Left ventricle myocardium inferior (tissue), 1 donor: ENCODE results near the gene CIT. TPM values are rescaled to one million over a fixed set of nuclear protein-coding genes. Genes with fewer than 3 reads are reported as not detected.

Experiments
- DNase-seq: peaks from one replicate; pipeline ENCODE4 v3.0.0-alpha.2; 2020
- H3K27ac ChIP-seq: fragments of 200-600 bp; replicated peaks from 2 replicates; pipeline ENCODE4 v1.8.0; 2021
- H3K27me3 ChIP-seq: fragments of 200-600 bp; 2 replicates; pipeline ENCODE4 v1.8.0; 2021; ENCODE audit warnings: low read depth
- H3K36me3 ChIP-seq: fragments of 200-600 bp; 2 replicates; pipeline ENCODE4 v1.8.0; 2021
- H3K4me1 ChIP-seq: fragments of 200-600 bp; 2 replicates; pipeline ENCODE4 v1.8.0; 2021
- H3K4me3 ChIP-seq: fragments of 200-600 bp; 2 replicates; pipeline ENCODE4 v1.8.0; 2021; ENCODE audit warnings: mild to moderate bottlenecking, moderate library complexity
- H3K9me3 ChIP-seq: fragments of 200-600 bp; replicated peaks from 2 replicates; pipeline ENCODE4 v1.8.0; 2021
- CTCF ChIP-seq: fragments of 200-600 bp; IDR thresholded peaks from 2 replicates; pipeline ENCODE4 v1.8.0; 2021; ENCODE audit warnings: antibody characterized with exemption, mild to moderate bottlenecking, borderline replicate concordance
- intact Hi-C: fragments of 100-400 bp; cut with micrococcal nuclease; formaldehyde crosslinking; loops from one replicate; pipeline ENCODE4 v1.11.0; 2022
- total RNA-seq: library from RNA; stranded (reverse); fragmentation: NEBNext Ultra II Directional; extraction: Animal tissue kit (Norgen Biotek cat#: 25700); gene quantifications from one replicate; pipeline ENCODE4 v1.2.1, GENCODE V29; 2021
- donor health status: DM: no; HTN: yes; CAD: no; lungs with severe emphysema.

Gene CIT
- total RNA-seq, 1 donor from 2014 or later, result 0.96 TPM

DNA sequence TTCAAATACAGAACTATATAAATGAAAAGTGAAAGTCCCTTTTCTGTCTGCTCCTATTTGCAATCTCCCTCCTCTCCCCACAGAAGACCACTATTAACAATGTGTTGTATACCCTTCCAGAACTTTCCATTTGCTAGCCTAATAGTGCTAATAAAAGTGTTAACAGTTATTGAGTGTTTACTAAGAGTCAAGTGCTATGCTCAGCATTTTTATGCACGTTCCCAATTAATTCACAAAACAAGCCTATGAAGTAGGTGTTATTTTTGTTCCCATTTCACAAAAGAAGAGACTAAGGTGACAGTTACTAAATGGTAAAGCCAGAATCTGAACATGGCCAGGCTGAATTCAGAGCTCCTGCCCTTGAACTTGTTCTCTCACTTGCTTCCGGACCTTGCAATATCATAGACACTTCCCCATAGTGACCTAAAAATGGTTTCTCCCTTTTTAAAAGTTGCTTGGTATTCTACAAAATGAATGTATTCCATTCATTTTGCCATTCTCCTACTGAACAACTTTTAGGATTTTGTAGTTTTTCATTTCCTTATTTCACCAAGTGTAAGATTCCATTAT is 210.8 kb downstream of the CIT start:
- no peaks in the 10 kb centered on the region for H3K27me3 ChIP-seq
- peaks cover 8% of the 10 kb centered on the region for H3K36me3 ChIP-seq
- intact Hi-C loops, result loop anchor here (5.0 kb wide), 1 partner anchor 116 kb away; no protein-coding TSS in a partner anchor
- peak overlapping the region; percentile 6 for H3K27ac ChIP-seq
- DNase-seq, result no peak
- peak overlapping the region; percentile 86 for H3K4me3 ChIP-seq
- H3K4me1 ChIP-seq, result peaks cover 53% of the 10 kb centered on the region
- no peak for TF ChIP-seq CTCF
- no peaks in the 10 kb centered on the region for H3K9me3 ChIP-seq

DNA sequence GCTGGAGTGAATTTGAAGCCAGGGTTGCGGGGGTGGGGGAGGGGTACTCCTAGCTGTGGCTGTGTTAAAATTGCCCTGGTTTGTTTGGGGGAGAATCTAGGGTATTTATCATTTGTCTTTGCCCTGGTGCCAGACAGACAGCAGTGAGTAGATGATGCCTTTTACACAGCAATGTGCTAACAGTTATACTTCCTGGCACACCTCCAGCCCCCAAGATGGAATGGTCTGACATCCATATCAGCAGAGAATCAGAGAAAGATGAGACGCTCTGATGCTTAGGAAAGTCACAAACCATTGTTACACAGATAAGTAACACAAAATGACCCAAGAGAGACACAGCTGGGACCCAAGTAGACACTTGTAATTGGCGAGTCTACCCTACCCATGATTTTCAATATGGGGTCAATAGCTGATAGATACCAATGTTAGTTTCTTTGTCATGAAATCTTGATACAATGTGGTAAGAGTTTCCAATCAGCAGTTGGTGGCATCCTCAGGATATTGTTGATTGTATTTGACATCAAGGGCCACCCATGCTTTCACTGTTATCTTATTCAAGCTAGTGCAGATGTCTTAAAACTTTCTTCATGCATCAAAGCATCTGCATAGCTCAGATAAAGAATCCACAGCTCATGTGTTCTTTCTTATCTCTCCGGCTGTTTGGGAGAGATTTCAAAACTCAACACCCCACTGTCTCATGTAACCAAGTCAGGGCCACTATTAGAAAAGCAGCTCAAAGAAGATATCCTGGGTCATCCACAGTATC is 211.8 kb downstream of the CIT start:
- Histone ChIP-seq H3K9me3 (no peaks in the 10 kb centered on the region), H3K36me3 (no peaks in the 10 kb centered on the region), H3K4me1 (peaks cover 44% of the 10 kb centered on the region), H3K27me3 (no peaks in the 10 kb centered on the region), H3K4me3 (no peak overlapping the region), H3K27ac (peak overlapping the region; percentile 6)
- no peak for DNase-seq
- intact Hi-C loops, result loop anchor here (5.0 kb wide), 1 partner anchor 117 kb away; no protein-coding TSS in a partner anchor
- TF ChIP-seq CTCF, result no peak

DNA sequence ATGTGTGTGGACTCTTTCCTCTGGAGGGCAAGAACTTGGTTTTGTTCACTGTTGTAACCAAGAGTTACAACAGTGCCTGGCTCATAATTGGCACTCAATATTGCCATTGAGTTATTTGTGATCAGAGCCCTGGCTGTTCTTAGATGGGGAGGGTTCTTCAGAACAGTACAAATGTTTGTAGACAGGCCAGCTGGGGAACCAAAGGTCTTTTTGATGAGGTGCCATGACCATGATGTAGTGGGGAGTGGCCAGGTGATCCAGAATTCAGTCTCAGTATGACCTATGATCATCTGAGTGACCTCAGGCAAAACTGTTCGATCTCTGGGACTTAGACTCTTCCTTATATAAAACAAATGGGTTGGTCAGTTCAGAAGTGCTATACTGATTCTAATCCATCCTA is 212.5 kb downstream of the CIT start:
- no peak for DNase-seq
- H3K4me1 ChIP-seq, result peaks cover 37% of the 10 kb centered on the region
- H3K36me3 ChIP-seq, result no peaks in the 10 kb centered on the region
- intact Hi-C loops, result loop anchor here (5.0 kb wide), 1 partner anchor 118 kb away; no protein-coding TSS in a partner anchor
- H3K4me3 ChIP-seq, result no peak overlapping the region
- H3K27me3 ChIP-seq, result no peaks in the 10 kb centered on the region
- no peak for TF ChIP-seq CTCF
- no peaks in the 10 kb centered on the region for H3K9me3 ChIP-seq
- H3K27ac ChIP-seq, result no peak overlapping the region

DNA sequence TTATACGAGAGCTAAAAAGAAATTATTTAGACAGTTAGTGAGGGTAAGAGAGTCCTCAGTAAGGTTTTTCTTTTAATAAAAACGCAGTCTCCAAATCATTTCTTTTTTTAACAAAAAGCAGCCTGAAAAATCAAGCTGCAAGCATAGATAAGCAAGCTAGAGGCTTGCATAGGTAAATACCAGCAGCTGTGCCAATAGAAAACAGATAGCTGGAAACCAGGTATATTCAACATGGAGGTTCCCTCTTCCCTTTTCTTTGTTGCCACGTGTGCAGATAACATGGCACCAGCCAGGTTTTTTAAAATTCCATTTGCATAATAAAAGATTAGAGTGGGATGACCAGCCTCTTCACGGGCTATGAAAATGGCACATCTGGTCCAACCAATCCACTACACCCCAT is 215.2 kb downstream of the CIT start:
- Histone ChIP-seq H3K4me1 (peaks cover 12% of the 10 kb centered on the region), H3K4me3 (no peak overlapping the region), H3K27ac (no peak overlapping the region), H3K9me3 (no peaks in the 10 kb centered on the region), H3K27me3 (no peaks in the 10 kb centered on the region), H3K36me3 (no peaks in the 10 kb centered on the region)
- intact Hi-C loops, result no loop called here
- DNase-seq, result no peak
- no peak for TF ChIP-seq CTCF

GRCh38 chr12:119660076-119660475 is 217.0 kb downstream of the CIT start:
- H3K27me3 ChIP-seq, result no peaks in the 10 kb centered on the region
- no peak overlapping the region for H3K4me3 ChIP-seq
- no peak for TF ChIP-seq CTCF
- H3K36me3 ChIP-seq, result no peaks in the 10 kb centered on the region
- no peaks in the 10 kb centered on the region for H3K4me1 ChIP-seq
- no peaks in the 10 kb centered on the region for H3K9me3 ChIP-seq
- H3K27ac ChIP-seq, result no peak overlapping the region
- DNase-seq, result no peak
- intact Hi-C loops, result no loop called here
